ENCODE data around the gene PTMA.
A peak's percentile ranks its signal among the peaks of the same experiment; 100 is the strongest.

Gene PTMA

GRCh38 chr2:231701456-231702373, 6.6 kb upstream of the PTMA start:
- peak; percentile 73 for DNase-seq (ENCODE audit: low read depth)
- TF ChIP-seq CTCF (conservative IDR thresholded peaks at IDR 0.05; ENCODE audit: low read length): no peak
- no peak overlapping the region for H3K4me3 ChIP-seq (ENCODE audit: low read length)

- no peak for TF ChIP-seq CTCF (conservative IDR thresholded peaks at IDR 0.05; ENCODE audit: low read length)
- H3K4me3 ChIP-seq (ENCODE audit: low read length): no peak overlapping the region
- no peak for DNase-seq (ENCODE audit: low read depth)
Measured at GRCh38 chr2:231704017-231704416, 4.3 kb upstream of the PTMA start.

- TF ChIP-seq CTCF (conservative IDR thresholded peaks at IDR 0.05; ENCODE audit: low read length): peak; percentile 87
- DNase-seq (ENCODE audit: low read depth): peak; percentile 99
- peak overlapping the region; percentile 68 for H3K4me3 ChIP-seq (ENCODE audit: low read length)
Measured at GRCh38 chr2:231706731-231707624, 1.3 kb upstream of the PTMA start.

GRCh38 chr2:231707625-231707926, 749 bp upstream of the PTMA start:
- TF ChIP-seq CTCF (conservative IDR thresholded peaks at IDR 0.05; ENCODE audit: low read length): no peak
- peak overlapping the region; percentile 63 for H3K4me3 ChIP-seq (ENCODE audit: low read length)
- peak; percentile 26 for DNase-seq (ENCODE audit: low read depth)

GRCh38 chr2:231708773-231709635, 679 bp downstream of the PTMA start:
- peak overlapping the region; percentile 63 for H3K4me3 ChIP-seq (ENCODE audit: low read length)
- peak; percentile 37 for DNase-seq (ENCODE audit: low read depth)
- TF ChIP-seq CTCF (conservative IDR thresholded peaks at IDR 0.05; ENCODE audit: low read length): no peak

- no peak for TF ChIP-seq CTCF (conservative IDR thresholded peaks at IDR 0.05; ENCODE audit: low read length)
- peak; percentile 26 for DNase-seq (ENCODE audit: low read depth)
- H3K4me3 ChIP-seq (ENCODE audit: low read length): peak overlapping the region; percentile 63
Measured at GRCh38 chr2:231709636-231709980, 1.3 kb downstream of the PTMA start.

All from AG10803 (cell line).